RWPE1 (cell line): ENCODE measurements around the gene CDH13.
A peak's percentile ranks its signal among the peaks of the same experiment; 100 is the strongest.

ENCODE experiments used
- CTCF ChIA-PET: fragments of 350-600 bp; sonication (Branson Sonifier 250); formaldehyde crosslinking; extraction: SDS; loops from one replicate; lab custom pipeline; 2021; lab: Yijun Ruan, JAX
- POLR2A ChIA-PET: fragments of 400-600 bp; formaldehyde crosslinking; extraction: SDS; loops from one replicate; lab custom pipeline; 2020; ENCODE audit warnings: antibody characterized with exemption; ENCODE audit not compliant: low non-redundant PET; lab: Yijun Ruan, JAX
- DNase-seq: peaks from one replicate; pipeline ENCODE4 v3.0.0; 2012; ENCODE audit warnings: low spot score
- H3K27ac ChIP-seq: fragments of 450-650 bp; 2 replicates; pipeline ENCODE4 v1.5.1; 2017
- CTCF ChIP-seq: fragments of 450-650 bp; conservative IDR thresholded peaks from 2 replicates; pipeline ENCODE4 v1.5.1; 2017; ENCODE audit warnings: low read depth, mild to moderate bottlenecking

Gene CDH13

GRCh38 chr16:83797013-83797412 lies 1170.2 kb downstream of the CDH13 start:
- no peak for DNase-seq
- CTCF ChIA-PET, result no interaction called here
- no peak for TF ChIP-seq CTCF
- no peak overlapping the region for H3K27ac ChIP-seq
- POLR2A ChIA-PET, result no interaction called here

- POLR2A ChIA-PET, result no interaction called here
- CTCF ChIA-PET, result no interaction called here
- no peak for TF ChIP-seq CTCF
- no peak overlapping the region for H3K27ac ChIP-seq
- no peak for DNase-seq
Observed at GRCh38 chr16:83799336-83799735, 1172.6 kb downstream of the CDH13 start.

GRCh38 chr16:83802135-83802534 lies 1175.4 kb downstream of the CDH13 start:
- TF ChIP-seq CTCF, result no peak
- ChIA-PET CTCF (no interaction called here), POLR2A (no interaction called here)
- DNase-seq, result peak; percentile 69
- H3K27ac ChIP-seq, result no peak overlapping the region

GRCh38 chr16:83802554-83803205 lies 1175.9 kb downstream of the CDH13 start:
- ChIA-PET CTCF (no interaction called here), POLR2A (no interaction called here)
- no peak for DNase-seq
- no peak overlapping the region for H3K27ac ChIP-seq
- TF ChIP-seq CTCF, result no peak

- no peak for TF ChIP-seq CTCF
- CTCF ChIA-PET, result interaction anchor here (0.6 to 0.7 kb wide), 2 partner anchors 53 to 153 kb away, joined by 3 read pairs; no protein-coding TSS in a partner anchor
- H3K27ac ChIP-seq, result no peak overlapping the region
- POLR2A ChIA-PET, result no interaction called here
- no peak for DNase-seq
Observed at GRCh38 chr16:83803811-83804210, 1177.0 kb downstream of the CDH13 start.

- POLR2A ChIA-PET, result no interaction called here
- CTCF ChIA-PET, result interaction anchor here (0.6 kb wide), 1 partner anchor 152 kb away, joined by 3 read pairs; no protein-coding TSS in a partner anchor
- no peak for TF ChIP-seq CTCF
- no peak for DNase-seq
- no peak overlapping the region for H3K27ac ChIP-seq
Observed at GRCh38 chr16:83804366-83804765, 1177.6 kb downstream of the CDH13 start.
